Spleen (tissue), 7 donors: Measurements from ENCODE around the gene UTS2.

Source experiments
- POLR2A ChIP-seq, 3 donors: fragments of 450-650 bp; IDR thresholded peaks; one replicate each; pipeline ENCODE4 v1.5.1; 2017; ENCODE audit warnings: antibody characterized with exemption in 3 of 3, mild to moderate bottlenecking in 1 of 3
- POLR2AphosphoS5 ChIP-seq, 3 donors: sonication (generic); formaldehyde crosslinking; IDR thresholded peaks; one replicate each; pipeline ENCODE4 v1.5.1; 2017; ENCODE audit warnings: antibody characterized with exemption in 3 of 3
- TF ChIP-seq, protein P1 (sequence below), 11 experiments: fragments of 200-600 bp in 7 of 11; fragments of 450-650 bp in 4 of 11; sonication (generic) in 4 of 11; IDR thresholded peaks in 8 of 11; conservative IDR thresholded peaks in 3 of 11; 1 replicate in 7 of 11; 2 replicates in 4 of 11; pipeline versions ENCODE4 v1.4.0 to v1.8.0; 2016 to 2021; ENCODE audit warnings: antibody characterized with exemption in 11 of 11, inconsistent platforms in 4 of 11, mild to moderate bottlenecking in 1 of 11
- donor health status: DM: no; HTN: no; CAD: no; lungs with moderate emphysema.
- donor health status: DM: no; HTN: no; CAD: no.
- donor health status: DM: no; HTN: no; CAD: no.

GRCh38 chr1:7890853-7891252 lies 38.0 kb upstream of the UTS2 start:
- no peak for TF ChIP-seq POLR2AphosphoS5 (IDR thresholded peaks at IDR 0.05)
- TF ChIP-seq, protein P1, sequence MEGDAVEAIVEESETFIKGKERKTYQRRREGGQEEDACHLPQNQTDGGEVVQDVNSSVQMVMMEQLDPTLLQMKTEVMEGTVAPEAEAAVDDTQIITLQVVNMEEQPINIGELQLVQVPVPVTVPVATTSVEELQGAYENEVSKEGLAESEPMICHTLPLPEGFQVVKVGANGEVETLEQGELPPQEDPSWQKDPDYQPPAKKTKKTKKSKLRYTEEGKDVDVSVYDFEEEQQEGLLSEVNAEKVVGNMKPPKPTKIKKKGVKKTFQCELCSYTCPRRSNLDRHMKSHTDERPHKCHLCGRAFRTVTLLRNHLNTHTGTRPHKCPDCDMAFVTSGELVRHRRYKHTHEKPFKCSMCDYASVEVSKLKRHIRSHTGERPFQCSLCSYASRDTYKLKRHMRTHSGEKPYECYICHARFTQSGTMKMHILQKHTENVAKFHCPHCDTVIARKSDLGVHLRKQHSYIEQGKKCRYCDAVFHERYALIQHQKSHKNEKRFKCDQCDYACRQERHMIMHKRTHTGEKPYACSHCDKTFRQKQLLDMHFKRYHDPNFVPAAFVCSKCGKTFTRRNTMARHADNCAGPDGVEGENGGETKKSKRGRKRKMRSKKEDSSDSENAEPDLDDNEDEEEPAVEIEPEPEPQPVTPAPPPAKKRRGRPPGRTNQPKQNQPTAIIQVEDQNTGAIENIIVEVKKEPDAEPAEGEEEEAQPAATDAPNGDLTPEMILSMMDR (IDR thresholded peaks at IDR 0.05 in 8 of 11, conservative IDR thresholded peaks at IDR 0.05 in 3 of 11), result no peak
- TF ChIP-seq POLR2A (IDR thresholded peaks at IDR 0.05), result no peak
